Left lung (tissue), 10 donors: ENCODE data around the gene SERP2. TPM values are rescaled to one million over a fixed set of nuclear protein-coding genes. Genes with fewer than 3 reads are reported as not detected.

ENCODE experiments used
- ATAC-seq: fragments of 200-7000 bp; cut with Tn5 transposase; one replicate; pipeline ENCODE4 v1.9.1; 2020; ENCODE audit warnings: moderate library complexity
- DNase-seq, 4 donors: peaks; one replicate each; pipeline ENCODE4 v3.0.0-alpha.2; 2013 to 2020
- H3K27ac ChIP-seq, 2 donors: fragments of 200-600 bp; sonication (generic) in 1 of 2; one replicate each; pipeline versions ENCODE4 v1.5.0 to v1.8.0; 2020 to 2021
- H3K27me3 ChIP-seq, 2 donors: fragments of 200-600 bp; sonication (generic) in 1 of 2; one replicate each; pipeline versions ENCODE4 v1.5.0 to v1.8.0; 2020 to 2021
- H3K36me3 ChIP-seq, 2 donors: fragments of 200-600 bp; sonication (generic) in 1 of 2; one replicate each; pipeline versions ENCODE4 v1.5.0 to v1.8.0; 2020 to 2021
- H3K4me1 ChIP-seq, 2 donors: fragments of 200-600 bp; one replicate each; pipeline ENCODE4 v1.8.0; 2021
- H3K4me3 ChIP-seq, 2 donors: fragments of 200-600 bp; sonication (generic) in 1 of 2; one replicate each; pipeline versions ENCODE4 v1.5.0 to v1.8.0; 2020 to 2021; ENCODE audit warnings: mild to moderate bottlenecking in 1 of 2
- H3K9me3 ChIP-seq, 2 donors: fragments of 200-600 bp; sonication (generic) in 1 of 2; one replicate each; pipeline versions ENCODE4 v1.5.0 to v1.8.0; 2020 to 2021
- intact Hi-C, 2 donors: fragments of 100-400 bp; cut with DNase I; formaldehyde crosslinking; loops; one replicate each; pipeline versions ENCODE4 v1.11.2 to v1.14.2; 2022
- polyA plus RNA-seq, 6 donors: library from polyadenylated mRNA; unstranded; fragments of 120-200 nt; gene quantifications; one replicate each; pipeline ENCODE4 v1.2.1, GENCODE V29; 2013; ENCODE audit not compliant: insufficient read length in 6 of 6
- total RNA-seq, 2 donors: library from RNA; stranded (reverse); fragmentation: NEBNext Ultra II Directional; extraction: Animal tissue kit (Norgen Biotek cat#: 25700); gene quantifications; one replicate each; pipeline ENCODE4 v1.2.1, GENCODE V29; 2021
- TF ChIP-seq, protein P1 (sequence below), 2 donors: fragments of 200-600 bp; sonication (generic) in 1 of 2; IDR thresholded peaks; one replicate each; pipeline versions ENCODE4 v1.5.0 to v1.8.0; 2021; ENCODE audit warnings: antibody characterized with exemption in 2 of 2
- donor health status: DM: no; HTN: yes; CAD: no.
- donor health status: DM: no; HTN: no; CAD: no.

SERP2 gene
- total and polyA plus RNA-seq, 8 donors, result 1.9 to 9.8 (median 9.1) TPM

DNA sequence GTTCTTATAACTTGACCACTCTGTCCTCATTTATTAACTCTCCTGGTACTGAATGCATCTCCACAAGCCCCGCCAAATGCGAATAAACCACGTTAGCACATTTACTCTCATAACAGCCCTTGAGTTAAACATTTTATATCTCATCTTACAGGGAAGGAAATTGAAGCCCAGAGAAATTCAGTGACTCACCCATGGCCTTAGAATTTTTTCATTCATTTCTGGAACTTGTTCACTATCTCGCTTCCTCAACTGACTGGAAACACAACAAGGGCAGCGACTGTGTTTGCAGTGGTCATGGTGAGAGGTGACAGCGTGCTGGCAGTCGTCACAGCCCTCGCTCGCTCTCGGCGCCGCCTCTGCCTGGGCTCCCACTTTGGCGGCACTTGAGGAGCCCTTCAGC, 39.5 kb downstream of the SERP2 start:
- Histone ChIP-seq H3K27ac (no peak overlapping the region), H3K4me3 (no peak overlapping the region), H3K36me3 (no peaks in the 10 kb centered on the region), H3K27me3 (no peaks in the 10 kb centered on the region), H3K9me3 (no peaks in the 10 kb centered on the region), H3K4me1 (peaks cover 0 to 6% of the 10 kb centered on the region in 2 donors)
- no peak for DNase-seq
- TF ChIP-seq, protein P1, sequence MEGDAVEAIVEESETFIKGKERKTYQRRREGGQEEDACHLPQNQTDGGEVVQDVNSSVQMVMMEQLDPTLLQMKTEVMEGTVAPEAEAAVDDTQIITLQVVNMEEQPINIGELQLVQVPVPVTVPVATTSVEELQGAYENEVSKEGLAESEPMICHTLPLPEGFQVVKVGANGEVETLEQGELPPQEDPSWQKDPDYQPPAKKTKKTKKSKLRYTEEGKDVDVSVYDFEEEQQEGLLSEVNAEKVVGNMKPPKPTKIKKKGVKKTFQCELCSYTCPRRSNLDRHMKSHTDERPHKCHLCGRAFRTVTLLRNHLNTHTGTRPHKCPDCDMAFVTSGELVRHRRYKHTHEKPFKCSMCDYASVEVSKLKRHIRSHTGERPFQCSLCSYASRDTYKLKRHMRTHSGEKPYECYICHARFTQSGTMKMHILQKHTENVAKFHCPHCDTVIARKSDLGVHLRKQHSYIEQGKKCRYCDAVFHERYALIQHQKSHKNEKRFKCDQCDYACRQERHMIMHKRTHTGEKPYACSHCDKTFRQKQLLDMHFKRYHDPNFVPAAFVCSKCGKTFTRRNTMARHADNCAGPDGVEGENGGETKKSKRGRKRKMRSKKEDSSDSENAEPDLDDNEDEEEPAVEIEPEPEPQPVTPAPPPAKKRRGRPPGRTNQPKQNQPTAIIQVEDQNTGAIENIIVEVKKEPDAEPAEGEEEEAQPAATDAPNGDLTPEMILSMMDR (IDR thresholded peaks at IDR 0.05), result no peak
- no peak for ATAC-seq
- intact Hi-C loops, result no loop called here

DNA sequence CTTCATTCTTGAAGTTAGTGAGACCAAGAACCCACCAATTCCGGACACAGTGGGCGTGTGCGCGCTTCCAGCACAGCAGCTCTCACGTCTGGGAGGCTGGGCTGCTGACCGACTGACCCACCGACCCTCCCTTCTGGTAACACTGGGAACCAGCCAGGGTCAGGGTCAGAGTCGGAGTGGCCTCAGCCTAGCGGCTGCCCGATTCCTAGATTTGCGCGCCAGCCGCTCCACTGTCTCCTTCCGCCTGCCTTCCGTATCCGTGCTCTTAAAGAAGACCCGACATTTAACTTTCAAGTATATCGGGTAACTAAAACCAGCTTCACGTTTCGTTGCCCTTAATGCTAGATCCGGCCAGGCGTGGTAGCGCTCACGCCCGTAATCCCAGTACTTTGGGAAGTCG, 41.1 kb downstream of the SERP2 start:
- Histone ChIP-seq H3K4me1 (peaks cover 0 to 6% of the 10 kb centered on the region in 2 donors), H3K9me3 (no peaks in the 10 kb centered on the region), H3K36me3 (no peaks in the 10 kb centered on the region), H3K4me3 (no peak overlapping the region), H3K27me3 (no peaks in the 10 kb centered on the region), H3K27ac (no peak overlapping the region)
- TF ChIP-seq, protein P1 (IDR thresholded peaks at IDR 0.05), result no peak
- intact Hi-C loops, result no loop called here
- DNase-seq (no peak), ATAC-seq (no peak)

DNA sequence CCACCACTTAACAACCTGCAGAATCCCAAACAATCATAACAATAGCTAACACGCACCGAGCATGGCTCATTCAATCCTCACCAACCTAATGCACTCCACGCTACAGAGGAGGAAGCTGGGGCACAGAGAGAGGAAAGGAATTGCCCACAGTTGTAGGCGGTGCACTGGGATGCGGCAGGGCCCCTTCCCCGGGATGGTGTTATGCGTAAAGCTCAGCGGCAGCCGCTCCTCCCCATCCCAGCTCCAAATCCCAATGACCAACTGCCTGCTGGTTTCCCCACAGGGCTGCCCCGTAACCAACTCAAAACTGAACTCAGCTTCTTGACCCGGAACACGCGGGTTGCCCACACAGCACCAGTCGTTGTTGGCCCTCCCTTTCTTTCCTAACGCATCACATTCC, 42.2 kb downstream of the SERP2 start:
- Histone ChIP-seq H3K9me3 (no peaks in the 10 kb centered on the region), H3K27me3 (no peaks in the 10 kb centered on the region), H3K4me1 (peaks cover 0 to 6% of the 10 kb centered on the region in 2 donors), H3K27ac (peak overlapping the region in 1 of 2 donors; percentile 40), H3K36me3 (no peaks in the 10 kb centered on the region), H3K4me3 (peak overlapping the region in 1 of 2 donors; percentile 2)
- intact Hi-C loops, result no loop called here
- no peak for DNase-seq
- no peak for ATAC-seq
- TF ChIP-seq, protein P1 (IDR thresholded peaks at IDR 0.05), result no peak

DNA sequence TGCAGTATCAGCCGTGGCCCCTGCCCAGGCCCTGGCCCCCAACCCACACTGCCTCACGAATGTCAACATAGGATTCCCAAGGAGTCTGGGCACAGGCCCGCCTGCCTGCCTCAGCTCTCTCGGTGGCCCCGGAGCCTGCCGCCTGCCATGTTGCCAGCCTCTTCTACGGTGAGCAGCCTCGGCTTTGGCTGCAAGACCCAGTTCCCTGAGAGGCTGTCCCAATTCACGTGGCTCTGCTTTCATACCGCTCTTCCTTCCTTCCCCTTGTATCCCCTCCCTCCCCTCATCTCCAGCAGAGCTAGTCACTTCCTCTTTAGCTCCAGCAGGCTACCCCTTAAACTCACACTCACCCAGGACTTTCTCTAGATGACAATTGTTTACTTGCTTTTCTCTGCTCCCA, 42.7 kb downstream of the SERP2 start:
- H3K4me3 ChIP-seq, result peak overlapping the region in 1 of 2 donors; percentile 2
- H3K27me3 ChIP-seq, result no peaks in the 10 kb centered on the region
- ATAC-seq, result peak; percentile 57
- H3K27ac ChIP-seq, result peak overlapping the region in 1 of 2 donors; percentile 40
- TF ChIP-seq, protein P1 (IDR thresholded peaks at IDR 0.05), result no peak
- H3K4me1 ChIP-seq, result peaks cover 0 to 6% of the 10 kb centered on the region in 2 donors
- DNase-seq, result no peak
- H3K9me3 ChIP-seq, result no peaks in the 10 kb centered on the region
- intact Hi-C loops, result no loop called here
- H3K36me3 ChIP-seq, result no peaks in the 10 kb centered on the region

DNA sequence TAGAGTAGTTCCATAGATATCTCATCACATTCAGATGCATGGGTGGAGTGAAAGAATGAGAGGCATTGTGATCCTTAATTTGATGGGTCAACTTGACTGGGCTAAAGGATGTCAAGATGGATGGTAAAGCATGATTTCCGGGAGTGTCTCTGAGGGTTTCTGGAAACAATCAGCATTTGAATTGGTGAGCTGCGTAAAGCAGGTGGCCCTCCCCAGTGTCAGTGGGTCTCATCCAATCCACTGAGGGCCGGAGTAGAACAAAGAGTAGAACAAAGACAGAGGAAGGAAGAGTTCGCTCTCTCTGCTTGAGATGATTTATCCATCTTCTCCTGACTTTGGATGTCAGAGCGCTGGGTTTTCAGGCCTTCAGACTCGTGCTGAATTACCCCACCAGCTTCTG, 43.1 kb downstream of the SERP2 start:
- H3K4me1 ChIP-seq, result peaks cover 0 to 6% of the 10 kb centered on the region in 2 donors
- no peaks in the 10 kb centered on the region for H3K36me3 ChIP-seq
- ATAC-seq (no peak), DNase-seq (no peak)
- H3K27ac ChIP-seq, result peak overlapping the region in 1 of 2 donors; percentile 40
- H3K9me3 ChIP-seq, result no peaks in the 10 kb centered on the region
- no peaks in the 10 kb centered on the region for H3K27me3 ChIP-seq
- no peak overlapping the region for H3K4me3 ChIP-seq
- intact Hi-C loops, result no loop called here
- TF ChIP-seq, protein P1 (IDR thresholded peaks at IDR 0.05), result no peak
